Stimulated activated CD8-positive, alpha-beta memory T cell treated with anti-CD3 and anti-CD28 coated beads, Interleukin-4, amount 100 ng/mL, for 4 hours (primary cell): ENCODE data around the gene PIGX.

Experiments used
- DNase-seq, 2 donors: peaks; one replicate each; pipeline ENCODE4 v3.0.0-alpha.2; 2020; ENCODE audit warnings: low read depth in 2 of 2, low spot score in 1 of 2

The PIGX gene

DNA sequence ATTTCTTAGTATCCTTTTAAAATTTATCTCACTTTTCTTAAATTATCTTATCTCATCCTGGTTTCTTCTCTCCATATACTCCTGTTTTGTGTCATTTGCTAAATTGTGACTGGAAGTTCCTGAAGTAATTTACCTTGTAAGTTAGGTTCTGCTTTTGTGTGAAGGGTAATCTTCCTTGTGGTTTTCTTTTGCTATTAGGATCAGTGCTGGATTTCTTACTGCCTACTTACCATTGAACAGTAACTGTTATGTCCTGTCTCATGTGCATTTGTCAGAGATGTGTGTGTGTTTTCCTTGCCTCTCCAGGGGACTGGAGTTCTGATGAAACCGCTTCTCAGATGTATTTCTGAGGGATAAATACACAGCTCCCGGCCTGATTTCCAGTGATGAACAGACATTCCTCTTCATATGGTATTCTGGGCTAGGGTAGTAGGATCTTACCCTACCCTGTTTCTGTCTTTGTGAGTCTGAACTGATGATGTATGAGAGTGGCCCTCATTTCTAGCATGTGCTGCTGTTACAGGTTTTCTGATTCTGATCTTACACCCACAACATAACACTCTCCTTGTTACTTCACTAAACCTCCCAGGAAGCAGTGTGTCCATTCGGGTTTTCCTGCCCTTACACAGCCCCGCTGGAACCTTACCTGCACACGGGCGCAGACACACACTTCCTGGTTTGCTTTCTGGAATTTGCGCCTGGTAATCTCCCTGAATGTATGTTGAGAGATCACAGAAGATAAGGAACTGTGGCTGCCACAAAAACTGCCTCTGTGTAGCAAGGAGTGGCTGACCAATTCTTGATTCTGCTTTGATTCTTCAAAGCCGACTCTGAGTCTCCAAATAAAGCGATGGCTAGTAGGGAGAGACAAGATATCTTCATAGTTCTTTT is 42.2 kb downstream of the PIGX start:
- no peak for DNase-seq

DNA sequence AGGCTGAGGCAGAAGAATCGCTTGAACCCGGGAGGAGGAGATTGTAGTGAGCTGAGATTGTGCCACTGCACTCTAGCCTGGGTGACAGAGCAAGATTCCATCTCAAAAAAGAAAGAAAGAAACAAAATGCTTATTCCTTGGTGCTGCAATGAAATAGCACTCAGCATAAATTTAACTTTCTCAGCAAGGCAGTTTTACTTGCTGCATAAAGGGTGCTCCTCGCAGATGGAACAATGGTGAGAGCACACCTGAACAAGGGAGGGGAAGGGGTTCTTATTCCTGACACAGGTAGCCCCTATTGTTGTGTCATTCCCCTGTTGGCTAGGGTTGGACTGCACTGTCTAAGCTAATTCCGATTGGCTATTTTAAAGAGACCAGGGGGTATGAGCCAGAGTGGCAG is 44.6 kb downstream of the PIGX start:
- no peak for DNase-seq

DNA sequence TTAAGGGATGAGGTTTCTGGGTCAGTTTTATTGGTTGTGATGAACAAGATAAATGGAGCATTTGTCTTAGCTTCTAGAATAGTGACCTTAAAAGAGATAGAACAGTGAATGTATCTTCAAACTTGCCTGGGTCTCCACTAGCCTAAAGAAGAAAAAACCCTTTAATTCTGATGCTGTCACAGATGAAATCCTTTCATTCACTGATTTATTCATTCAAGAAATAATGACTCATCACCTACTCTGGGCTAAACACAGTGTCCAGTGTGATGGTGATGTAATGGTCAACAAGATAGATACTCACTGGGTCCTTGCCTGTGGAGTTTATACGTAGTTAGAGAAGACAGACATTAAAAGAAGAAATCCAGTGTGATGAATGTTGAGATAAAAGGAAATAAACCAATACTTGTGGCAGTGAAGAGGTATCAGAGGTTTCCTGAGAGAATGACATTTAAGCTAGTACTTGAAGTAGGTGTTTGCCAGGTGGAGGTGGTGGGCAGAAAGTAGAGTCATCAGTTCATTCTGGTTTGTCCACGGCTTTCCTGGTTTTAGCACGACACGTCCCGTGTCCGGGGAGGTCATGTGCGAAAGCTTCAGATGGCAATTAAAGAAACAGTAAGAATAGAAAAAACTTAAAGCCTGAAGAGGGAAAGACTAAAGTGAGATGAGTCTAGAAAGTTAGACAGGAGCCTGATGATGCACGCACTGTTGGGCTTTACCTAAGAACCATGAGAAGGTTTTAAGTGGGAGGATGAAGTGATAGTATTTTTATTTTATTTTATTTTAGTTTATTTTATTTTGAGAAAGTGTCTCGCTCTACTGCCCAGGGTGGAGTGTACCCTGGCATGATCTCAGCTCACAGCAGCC is 45.9 kb downstream of the PIGX start:
- no peak for DNase-seq

DNA sequence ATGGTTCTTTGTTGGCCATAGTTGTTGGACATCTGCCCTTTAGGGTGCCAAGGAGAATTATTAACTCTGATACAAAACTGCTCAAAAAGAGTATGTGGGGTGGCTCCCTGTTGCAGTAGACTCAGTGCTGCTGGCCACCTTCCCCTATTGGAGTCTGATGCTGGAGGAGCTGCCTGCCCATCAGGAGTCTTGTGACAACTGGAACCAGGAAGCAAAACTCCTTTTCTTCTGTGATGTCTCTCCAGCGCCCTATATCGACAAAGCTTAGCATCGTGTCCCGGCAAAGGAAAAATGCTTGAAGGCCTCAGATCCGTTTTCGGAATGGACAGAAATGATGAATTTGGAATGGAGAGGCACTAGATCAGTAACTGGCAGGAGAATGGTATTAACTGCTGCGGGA is 51.0 kb downstream of the PIGX start:
- no peak for DNase-seq

DNA sequence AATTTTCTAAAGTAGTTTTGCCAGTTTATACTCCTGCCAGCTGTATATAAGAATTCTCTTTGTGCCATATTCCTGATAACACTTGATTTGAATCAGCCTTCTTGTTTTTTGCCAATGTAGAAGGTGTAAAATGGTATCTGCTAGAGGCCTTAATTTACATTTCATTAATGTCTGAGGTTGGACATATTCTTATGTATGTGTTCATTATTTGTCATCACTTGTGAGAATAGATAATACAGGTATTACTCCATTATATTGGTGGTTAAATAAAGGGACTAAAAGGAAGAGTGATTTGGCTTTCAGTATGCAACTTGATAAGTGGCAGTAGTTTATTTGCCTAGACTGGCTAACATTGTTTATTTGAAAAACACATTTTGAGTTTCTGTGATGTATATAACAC is 53.3 kb downstream of the PIGX start:
- DNase-seq, result no peak

DNA sequence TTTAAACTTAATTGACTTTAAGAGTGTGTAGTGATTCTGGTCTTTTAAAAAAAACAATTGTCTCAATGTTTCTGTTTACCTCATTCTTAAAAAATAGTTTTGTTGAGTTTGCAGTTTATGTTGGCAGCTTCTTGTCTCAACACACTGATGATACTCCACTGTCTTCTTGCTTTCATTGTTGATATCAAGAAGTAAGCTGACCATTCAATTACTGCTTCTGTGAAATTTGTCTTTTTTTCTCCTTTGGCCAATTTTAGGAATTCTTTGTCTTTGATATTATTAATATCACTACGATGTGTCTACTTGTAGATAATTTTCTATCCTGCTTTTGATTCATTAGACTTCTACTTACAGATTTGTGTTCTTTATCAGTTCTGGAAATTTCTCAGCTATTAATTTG is 58.9 kb downstream of the PIGX start:
- DNase-seq, result no peak

DNA sequence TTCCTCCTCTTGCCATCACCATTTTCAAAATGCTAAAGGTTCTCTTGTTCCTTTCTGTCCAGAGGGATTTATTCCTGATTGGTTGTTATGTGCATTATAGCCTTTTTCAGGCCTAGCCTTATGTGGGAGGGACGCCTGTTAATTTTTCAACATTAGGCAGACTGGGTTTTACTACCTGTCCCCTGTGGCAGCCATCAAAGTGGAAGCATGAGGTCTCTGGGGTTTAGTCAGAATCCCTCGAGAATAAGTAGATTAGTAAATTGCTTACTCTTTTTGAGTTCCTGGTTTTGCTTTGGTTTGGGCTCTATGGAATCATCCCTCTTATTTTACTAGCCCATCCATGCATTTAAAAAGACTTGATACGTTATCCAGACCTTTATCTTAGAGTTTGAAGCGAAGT is 59.9 kb downstream of the PIGX start:
- DNase-seq, result no peak

DNA sequence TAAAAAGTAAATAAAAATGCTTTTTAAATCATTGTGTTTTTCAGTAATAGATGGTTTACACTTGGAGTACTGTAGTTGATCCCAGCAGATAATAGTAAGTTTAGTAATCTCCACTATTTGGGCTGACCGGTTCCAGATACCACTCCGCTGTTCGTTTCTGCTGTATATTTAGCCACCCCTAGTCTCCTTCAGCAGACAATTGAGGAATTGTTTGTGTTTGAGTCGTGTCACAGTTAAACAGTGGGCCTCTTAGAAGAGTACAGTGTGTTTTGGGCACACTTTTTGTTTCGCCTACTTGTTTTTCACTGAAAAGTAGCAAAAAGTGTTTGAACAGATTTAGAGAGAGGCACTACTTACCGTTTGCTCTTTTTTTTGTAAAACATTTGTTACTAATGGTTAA is 60.7 kb downstream of the PIGX start:
- no peak for DNase-seq

DNA sequence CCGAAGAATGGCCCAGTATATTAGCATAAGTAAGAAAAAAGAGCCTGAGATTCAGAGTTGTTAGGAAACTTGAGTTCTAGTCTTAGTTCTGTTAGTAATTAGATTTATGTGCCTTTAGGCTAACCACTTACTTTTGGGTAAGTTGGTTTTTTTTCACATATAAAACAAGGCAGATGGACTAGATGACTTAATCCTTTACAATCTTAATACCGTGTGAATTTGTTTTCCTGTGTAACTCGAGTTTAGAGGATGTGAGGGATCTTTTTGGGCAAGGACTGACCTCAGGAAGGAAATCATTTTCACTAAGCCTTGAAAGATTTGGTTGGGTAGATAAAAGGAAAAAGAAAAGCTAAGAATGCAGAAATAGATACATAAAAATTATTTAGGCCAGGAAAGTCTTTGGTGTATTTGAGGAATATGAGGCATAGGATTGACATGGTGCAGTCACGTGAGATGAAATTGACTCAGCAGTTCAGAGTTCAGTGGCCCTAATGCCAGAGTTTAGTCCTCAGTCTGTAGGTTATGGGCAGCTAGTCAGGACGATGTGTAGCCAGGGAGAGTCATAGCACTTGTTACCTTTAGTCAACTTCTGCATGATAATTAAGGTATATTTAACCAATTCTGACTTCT is 62.1 kb downstream of the PIGX start:
- no peak for DNase-seq

DNA sequence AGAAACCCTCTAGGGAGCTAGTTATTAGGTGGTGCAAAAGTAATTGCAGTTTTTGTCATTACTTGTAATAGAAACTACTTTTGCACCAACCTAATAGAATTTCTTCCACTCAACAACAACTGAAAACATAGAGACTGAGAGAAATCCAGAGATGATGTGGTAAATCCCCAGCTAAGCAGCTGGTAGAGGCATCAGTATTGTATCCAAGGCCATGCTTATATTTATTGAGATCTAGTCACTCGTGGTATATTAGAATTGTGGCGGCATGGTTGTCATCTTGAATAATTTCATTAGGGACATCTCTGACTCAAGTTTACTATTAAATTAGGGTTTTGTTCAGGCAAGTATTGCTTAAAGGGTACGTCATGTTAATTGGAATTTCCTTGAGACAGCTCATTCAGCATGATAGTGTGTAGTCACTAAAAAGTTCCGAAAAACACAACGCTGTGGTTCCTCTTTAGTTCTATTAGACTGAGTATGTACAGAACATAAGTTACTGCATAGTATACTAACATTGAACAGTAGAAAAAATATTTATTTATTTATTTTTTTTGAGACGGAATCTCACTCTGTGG is 62.8 kb downstream of the PIGX start:
- DNase-seq, result no peak

DNA sequence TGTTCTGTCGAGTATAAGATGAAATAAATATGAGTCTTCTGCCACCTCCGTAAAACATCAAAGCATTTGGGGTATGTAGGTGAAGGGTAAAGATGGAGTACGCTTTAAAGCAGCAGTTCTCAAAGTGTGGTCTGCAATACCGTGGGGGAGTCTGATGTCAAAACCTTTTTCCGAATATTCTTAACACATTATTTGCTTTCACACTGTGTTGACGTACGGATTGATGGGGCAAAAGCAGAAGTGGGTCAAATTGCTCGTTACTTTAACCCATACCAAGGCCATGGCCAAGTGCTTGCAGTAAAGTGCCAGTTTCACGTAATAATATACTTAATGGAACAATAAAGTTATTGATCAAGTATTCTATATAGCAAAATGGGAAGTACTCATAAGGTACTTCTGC is 63.8 kb downstream of the PIGX start:
- DNase-seq, result no peak

DNA sequence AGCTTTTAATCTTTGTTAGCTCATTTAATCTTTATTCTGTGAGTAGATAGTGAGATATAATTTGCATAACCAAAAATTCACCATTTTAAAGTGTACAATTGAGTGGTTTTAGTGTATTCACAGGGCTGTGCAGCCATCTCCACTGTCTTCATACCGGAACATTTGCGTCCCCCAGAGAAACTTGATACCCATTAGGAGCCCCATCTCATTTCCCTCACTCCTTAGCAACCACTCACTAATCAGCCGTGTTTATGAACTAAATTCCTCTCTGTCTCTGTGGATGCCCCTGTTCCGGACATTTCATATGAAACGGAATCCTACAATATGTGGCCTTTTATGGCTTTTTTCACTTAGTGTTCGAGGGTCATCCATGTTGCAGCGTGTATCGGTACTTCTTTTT is 65.7 kb downstream of the PIGX start:
- DNase-seq, result no peak

DNA sequence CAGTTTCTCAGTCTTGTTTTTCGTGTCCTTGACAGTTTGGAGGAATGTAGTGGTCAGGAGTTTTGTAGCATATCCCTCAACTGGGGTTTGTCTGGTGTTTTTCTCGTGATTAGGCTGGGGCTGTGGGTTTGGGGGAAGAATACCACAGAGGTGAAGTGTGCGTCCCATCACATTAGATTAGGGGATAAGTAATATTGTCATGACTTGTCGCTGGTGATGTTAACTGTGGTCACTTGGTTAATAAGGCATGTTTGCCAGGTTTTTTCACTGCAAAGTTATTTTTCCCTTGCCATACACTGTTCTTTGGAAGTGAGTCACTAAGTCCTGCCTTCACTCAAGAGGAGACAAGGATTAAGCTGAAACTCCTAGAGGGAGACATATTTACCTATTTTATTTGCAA is 66.6 kb downstream of the PIGX start:
- no peak for DNase-seq

DNA sequence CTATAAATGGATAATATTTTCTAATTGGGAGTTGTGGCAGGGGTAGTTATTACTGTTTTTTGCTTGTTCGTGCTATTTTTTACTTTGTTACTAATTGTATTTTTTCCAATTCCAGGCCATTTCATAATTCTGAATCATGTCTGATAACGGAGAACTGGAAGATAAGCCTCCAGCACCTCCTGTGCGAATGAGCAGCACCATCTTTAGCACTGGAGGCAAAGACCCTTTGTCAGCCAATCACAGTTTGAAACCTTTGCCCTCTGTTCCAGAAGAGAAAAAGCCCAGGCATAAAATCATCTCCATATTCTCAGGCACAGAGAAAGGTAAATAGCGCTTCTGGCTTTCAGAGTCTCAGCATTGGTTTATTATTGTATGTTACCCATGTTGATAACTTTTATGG is 70.3 kb downstream of the PIGX start:
- no peak for DNase-seq
